Osteocyte (in vitro differentiated cells): ENCODE results near the gene EVA1C. TPM values are rescaled to one million over a fixed set of nuclear protein-coding genes. Genes with fewer than 3 reads are reported as not detected.
"Not testable (repeated sequence)": the region's sequence is repeated elsewhere in the genome, so short reads cannot be mapped to it uniquely, and the experiment has no call there.

Source experiments
- DNase-seq: peaks from one replicate; pipeline ENCODE4 v3.0.0; 2021; ENCODE audit warnings: mixed read lengths; ENCODE audit not compliant: unreplicated experiment; ENCODE audit errors: extremely low spot score
- H3K27ac Mint-ChIP-seq: one replicate; pipeline ENCODE4 v1.8.0; 2021; ENCODE audit warnings: mild to moderate bottlenecking, mixed read lengths; ENCODE audit not compliant: unreplicated experiment
- H3K27me3 Mint-ChIP-seq: one replicate; pipeline ENCODE4 v1.8.0; 2021; ENCODE audit warnings: mixed read lengths; ENCODE audit not compliant: unreplicated experiment
- H3K36me3 Mint-ChIP-seq: one replicate; pipeline ENCODE4 v1.8.0; 2021; ENCODE audit warnings: mixed read lengths; ENCODE audit not compliant: unreplicated experiment
- H3K4me1 Mint-ChIP-seq: one replicate; pipeline ENCODE4 v1.8.0; 2021; ENCODE audit warnings: mixed read lengths; ENCODE audit not compliant: unreplicated experiment
- H3K4me3 Mint-ChIP-seq: one replicate; pipeline ENCODE4 v1.8.0; 2021; ENCODE audit warnings: mild to moderate bottlenecking, moderate library complexity, mixed read lengths; ENCODE audit not compliant: unreplicated experiment
- H3K9me3 Mint-ChIP-seq: one replicate; pipeline ENCODE4 v1.8.0; 2021; ENCODE audit warnings: mixed read lengths; ENCODE audit not compliant: unreplicated experiment
- total RNA-seq: library from RNA; stranded (reverse); gene quantifications from 2 replicates; pipeline ENCODE4 v1.2.1, GENCODE V29; 2021
- TF ChIP-seq, protein P1 (sequence below): fragments of 200-600 bp; sonication (generic); IDR thresholded peaks from 2 replicates; pipeline ENCODE4 v1.5.0; 2021; ENCODE audit warnings: antibody characterized with exemption, mild to moderate bottlenecking, moderate library complexity

The EVA1C gene
- total RNA-seq, 1 donor from 2014 or later: 3.0 TPM

DNA sequence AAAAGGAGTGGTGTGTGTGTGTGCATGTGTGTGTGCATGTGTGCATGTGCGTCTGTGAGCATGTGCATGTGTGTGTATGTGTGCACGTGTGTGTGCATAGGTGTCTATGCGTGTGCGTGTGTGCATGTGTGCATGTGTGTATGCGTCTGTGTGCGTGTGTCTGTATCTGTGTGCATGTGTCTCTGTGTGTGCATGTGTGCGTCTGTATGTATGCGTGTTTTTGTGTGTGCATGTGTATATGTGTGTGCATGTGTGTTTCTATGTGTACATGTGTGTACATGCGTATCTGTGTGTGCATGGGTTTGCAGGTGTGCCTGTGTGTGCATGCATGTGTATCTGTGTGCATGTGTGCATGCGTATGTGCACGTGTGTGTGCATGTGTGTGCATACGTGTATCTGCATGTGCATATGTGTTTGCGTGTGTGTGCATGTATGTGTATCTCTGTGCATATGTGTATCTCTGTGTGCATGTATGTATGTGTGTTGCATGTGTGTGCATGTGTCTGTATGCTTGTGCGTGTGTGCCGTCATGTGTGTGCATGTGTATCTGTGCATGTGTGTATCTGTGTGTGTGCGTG lies 94.9 kb downstream of the EVA1C start:
- TF ChIP-seq, protein P1, sequence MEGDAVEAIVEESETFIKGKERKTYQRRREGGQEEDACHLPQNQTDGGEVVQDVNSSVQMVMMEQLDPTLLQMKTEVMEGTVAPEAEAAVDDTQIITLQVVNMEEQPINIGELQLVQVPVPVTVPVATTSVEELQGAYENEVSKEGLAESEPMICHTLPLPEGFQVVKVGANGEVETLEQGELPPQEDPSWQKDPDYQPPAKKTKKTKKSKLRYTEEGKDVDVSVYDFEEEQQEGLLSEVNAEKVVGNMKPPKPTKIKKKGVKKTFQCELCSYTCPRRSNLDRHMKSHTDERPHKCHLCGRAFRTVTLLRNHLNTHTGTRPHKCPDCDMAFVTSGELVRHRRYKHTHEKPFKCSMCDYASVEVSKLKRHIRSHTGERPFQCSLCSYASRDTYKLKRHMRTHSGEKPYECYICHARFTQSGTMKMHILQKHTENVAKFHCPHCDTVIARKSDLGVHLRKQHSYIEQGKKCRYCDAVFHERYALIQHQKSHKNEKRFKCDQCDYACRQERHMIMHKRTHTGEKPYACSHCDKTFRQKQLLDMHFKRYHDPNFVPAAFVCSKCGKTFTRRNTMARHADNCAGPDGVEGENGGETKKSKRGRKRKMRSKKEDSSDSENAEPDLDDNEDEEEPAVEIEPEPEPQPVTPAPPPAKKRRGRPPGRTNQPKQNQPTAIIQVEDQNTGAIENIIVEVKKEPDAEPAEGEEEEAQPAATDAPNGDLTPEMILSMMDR: no peak
- H3K9me3 Mint-ChIP-seq: no peaks in the 10 kb centered on the region
- H3K4me1 Mint-ChIP-seq: no peaks in the 10 kb centered on the region
- peaks cover 2% of the 10 kb centered on the region for H3K27me3 Mint-ChIP-seq
- H3K36me3 Mint-ChIP-seq: peaks cover 2% of the 10 kb centered on the region
- no peak for DNase-seq
- H3K27ac Mint-ChIP-seq: no peak overlapping the region
- H3K4me3 Mint-ChIP-seq: no peak overlapping the region

DNA sequence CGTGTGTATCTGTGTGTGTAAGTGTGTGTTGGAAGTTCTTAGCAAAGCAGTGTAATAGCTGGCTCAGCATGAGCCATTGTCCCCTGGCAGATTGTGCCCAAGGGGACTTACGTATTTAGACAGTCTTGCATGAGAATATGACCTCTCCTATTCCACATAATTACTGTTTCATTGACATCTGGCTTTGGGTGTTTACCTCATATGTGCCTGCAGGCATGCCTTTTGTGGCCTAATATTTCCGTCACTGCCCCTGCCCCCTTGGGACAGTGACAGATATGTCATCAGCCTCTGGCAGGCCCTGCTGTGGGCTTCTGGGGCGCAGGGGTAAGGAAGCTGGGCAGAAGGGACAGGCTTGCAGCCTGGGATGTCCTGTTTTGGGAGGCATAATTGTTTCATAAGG lies 95.5 kb downstream of the EVA1C start:
- not testable (repeated sequence) for H3K4me3 Mint-ChIP-seq, H3K27ac Mint-ChIP-seq, DNase-seq, H3K9me3 Mint-ChIP-seq, H3K27me3 Mint-ChIP-seq, H3K36me3 Mint-ChIP-seq, H3K4me1 Mint-ChIP-seq

DNA sequence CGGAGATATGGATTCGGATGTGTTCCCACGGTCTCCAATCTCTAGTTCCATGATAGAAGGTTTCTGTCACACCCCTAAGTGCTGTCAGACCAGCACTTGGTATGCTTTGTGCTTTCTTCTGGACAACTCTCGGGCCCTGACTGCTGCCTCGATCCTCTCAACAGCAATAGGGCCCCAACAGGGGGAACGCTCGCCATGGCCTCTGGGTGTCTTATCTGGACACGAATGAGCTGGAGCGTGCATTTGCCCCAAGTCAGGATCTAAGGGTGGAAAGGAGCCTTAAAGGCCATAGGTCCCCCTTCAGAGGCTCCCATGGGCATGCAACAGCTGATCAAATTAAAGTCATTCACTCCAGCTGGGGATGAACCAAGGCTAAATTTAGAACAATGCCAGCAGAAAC lies 96.1 kb downstream of the EVA1C start:
- Mint-ChIP-seq H3K27ac (no peak overlapping the region), H3K4me3 (no peak overlapping the region), H3K36me3 (peaks cover 2% of the 10 kb centered on the region), H3K9me3 (no peaks in the 10 kb centered on the region), H3K27me3 (peaks cover 2% of the 10 kb centered on the region), H3K4me1 (no peaks in the 10 kb centered on the region)
- TF ChIP-seq, protein P1: no peak
- no peak for DNase-seq

DNA sequence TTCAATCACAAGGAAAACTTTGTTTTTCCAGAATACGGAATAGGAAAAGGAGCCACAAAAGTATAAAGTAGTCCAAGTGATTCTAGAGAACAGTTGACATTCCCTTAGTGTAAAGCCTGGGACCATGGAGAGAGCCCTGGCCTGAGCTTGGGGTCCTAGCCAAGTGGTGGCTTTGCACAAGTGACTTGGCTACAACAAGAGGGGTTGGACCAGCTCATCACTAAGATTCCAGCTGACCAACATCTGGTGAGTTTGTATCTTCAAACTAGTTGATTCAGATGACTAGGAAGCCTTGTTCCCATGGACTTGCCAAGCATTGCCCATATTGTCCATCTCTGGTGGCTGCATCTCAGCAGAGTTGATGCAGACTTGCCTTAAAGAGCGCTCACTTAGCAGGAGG lies 96.5 kb downstream of the EVA1C start:
- not testable (repeated sequence) for H3K4me3 Mint-ChIP-seq, H3K27me3 Mint-ChIP-seq, H3K4me1 Mint-ChIP-seq, H3K36me3 Mint-ChIP-seq, H3K9me3 Mint-ChIP-seq, H3K27ac Mint-ChIP-seq, DNase-seq

DNA sequence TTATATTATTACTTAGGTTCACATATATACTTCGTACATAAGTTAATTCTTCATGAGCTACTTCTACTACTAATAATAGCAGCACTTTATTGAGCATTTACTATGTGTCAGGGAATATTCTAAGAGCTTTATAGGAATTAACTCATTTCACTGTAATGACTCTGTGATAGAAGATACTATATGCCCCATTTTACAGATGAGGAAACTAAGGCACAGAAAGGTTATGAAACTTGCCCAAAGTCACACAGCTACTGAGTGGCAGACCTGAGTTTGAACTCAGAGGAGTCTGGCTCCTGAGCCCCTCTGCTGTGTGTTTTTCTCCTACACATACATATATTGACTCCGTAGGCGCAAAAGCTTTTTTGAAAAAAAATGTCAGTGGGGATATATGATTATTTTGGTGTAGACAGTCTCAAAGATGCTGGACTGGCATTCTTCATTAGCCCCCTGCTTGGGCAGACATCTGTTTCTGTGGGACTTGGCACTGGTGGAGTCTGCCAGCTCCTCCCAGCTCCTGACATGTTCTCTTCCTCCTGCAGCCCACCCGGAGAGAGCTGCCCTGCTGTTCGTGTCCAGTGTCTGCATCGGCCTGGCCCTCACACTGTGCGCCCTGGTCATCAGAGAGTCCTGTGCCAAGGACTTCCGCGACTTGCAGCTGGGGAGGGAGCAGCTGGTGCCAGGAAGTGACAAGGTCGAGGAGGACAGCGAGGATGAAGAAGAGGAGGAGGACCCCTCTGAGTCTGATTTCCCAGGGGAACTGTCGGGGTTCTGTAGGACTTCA lies 102.0 kb downstream of the EVA1C start:
- Mint-ChIP-seq H3K27ac (no peak overlapping the region), H3K9me3 (peaks cover 3% of the 10 kb centered on the region), H3K27me3 (peaks cover 2% of the 10 kb centered on the region), H3K4me1 (peaks cover 17% of the 10 kb centered on the region), H3K36me3 (peaks cover under 1% of the 10 kb centered on the region), H3K4me3 (no peak overlapping the region)
- DNase-seq: no peak
- TF ChIP-seq, protein P1: no peak

DNA sequence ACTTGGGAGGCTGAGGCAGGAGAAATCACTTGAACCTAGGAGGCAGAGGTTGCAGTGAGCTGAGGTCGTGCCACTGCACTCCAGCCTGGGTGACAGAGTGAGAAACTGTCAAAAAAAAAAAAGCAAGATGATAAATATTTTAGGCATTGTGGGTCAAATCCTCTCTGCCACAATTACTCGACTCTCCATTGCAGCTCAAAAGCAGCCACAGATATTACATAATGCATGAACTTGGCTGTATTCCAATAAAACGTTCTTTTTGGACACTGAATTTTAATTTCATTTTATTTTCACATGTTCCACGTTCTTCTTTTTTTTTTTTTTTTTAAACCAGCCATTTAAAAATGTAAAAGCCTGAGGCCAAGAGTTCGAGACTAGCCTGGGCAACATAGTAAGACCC lies 103.4 kb downstream of the EVA1C start:
- peaks cover 2% of the 10 kb centered on the region for H3K27me3 Mint-ChIP-seq
- no peak overlapping the region for H3K27ac Mint-ChIP-seq
- H3K9me3 Mint-ChIP-seq: peaks cover 3% of the 10 kb centered on the region
- H3K36me3 Mint-ChIP-seq: no peaks in the 10 kb centered on the region
- DNase-seq: no peak
- TF ChIP-seq, protein P1: no peak
- no peak overlapping the region for H3K4me3 Mint-ChIP-seq
- peaks cover 26% of the 10 kb centered on the region for H3K4me1 Mint-ChIP-seq
